GM23338 (cell line): ENCODE measurements around the gene POC1B.

ENCODE experiments used
- CREB1 ChIP-seq: fragments of 250-450 bp; sonication (Bioruptor Pico); IDR thresholded peaks from 2 replicates; pipeline ENCODE4 v1.5.0; 2020; ENCODE audit warnings: low read depth, mild to moderate bottlenecking, moderate library complexity
- EZH2 ChIP-seq: fragments of 200-600 bp; sonication (generic); IDR thresholded peaks from one replicate; pipeline ENCODE4 v1.8.0; 2017; ENCODE audit warnings: antibody characterized with exemption, mild to moderate bottlenecking, low read depth; ENCODE audit not compliant: unreplicated experiment
- EZH2phosphoT487 ChIP-seq: fragments of 200-600 bp; sonication (generic); IDR thresholded peaks from one replicate; pipeline ENCODE4 v1.8.1; 2018; ENCODE audit warnings: antibody characterized with exemption; ENCODE audit not compliant: unreplicated experiment
- JUNB ChIP-seq: IDR thresholded peaks from one replicate; pipeline ENCODE4 v1.6.1; 2016; ENCODE audit warnings: antibody characterized with exemption; ENCODE audit not compliant: unreplicated experiment
- NANOG ChIP-seq: IDR thresholded peaks from 2 replicates; pipeline ENCODE4 v1.6.1; 2016; ENCODE audit warnings: antibody characterized with exemption, borderline replicate concordance
- POLR2AphosphoS5 ChIP-seq: IDR thresholded peaks from 2 replicates; pipeline ENCODE4 v1.6.1; 2016; ENCODE audit warnings: antibody characterized with exemption, low read depth
- STAT1 ChIP-seq: IDR thresholded peaks from one replicate; pipeline ENCODE4 v1.6.1; 2016; ENCODE audit warnings: antibody characterized with exemption; ENCODE audit not compliant: unreplicated experiment
- ZNF114 ChIP-seq: fragments of 250-450 bp; sonication (Bioruptor Pico); IDR thresholded peaks from 2 replicates; pipeline ENCODE4 v1.5.0; 2020; ENCODE audit warnings: mild to moderate bottlenecking, moderate library complexity
- ZNF331 ChIP-seq: fragments of 250-450 bp; sonication (Bioruptor Pico); IDR thresholded peaks from 2 replicates; pipeline ENCODE4 v1.5.0; 2020; ENCODE audit warnings: low read depth, mild to moderate bottlenecking, moderate library complexity
- TF ChIP-seq, protein P1 (sequence below), 2 experiments: fragments of 200-600 bp in 1 of 2; sonication (generic) in 1 of 2; conservative IDR thresholded peaks; 2 replicates each; pipeline versions ENCODE4 v1.5.1 to v1.6.1; 2016 to 2017; ENCODE audit warnings: antibody characterized with exemption in 2 of 2, low read depth in 2 of 2, mild to moderate bottlenecking in 2 of 2, moderate library complexity in 1 of 2
- TF ChIP-seq, protein P2 (sequence below): IDR thresholded peaks from one replicate; pipeline ENCODE4 v1.6.1; 2018; ENCODE audit warnings: antibody characterized with exemption; ENCODE audit not compliant: unreplicated experiment
- TF ChIP-seq, protein P3 (sequence below): IDR thresholded peaks from 2 replicates; pipeline ENCODE4 v1.6.1; 2016; ENCODE audit warnings: antibody characterized with exemption
- TF ChIP-seq, protein P4 (sequence below): fragments of 250-450 bp; sonication (Bioruptor Pico); IDR thresholded peaks from 2 replicates; pipeline ENCODE4 v1.5.0; 2020; ENCODE audit warnings: mild to moderate bottlenecking, moderate library complexity

- TF ChIP-seq, protein P1, sequence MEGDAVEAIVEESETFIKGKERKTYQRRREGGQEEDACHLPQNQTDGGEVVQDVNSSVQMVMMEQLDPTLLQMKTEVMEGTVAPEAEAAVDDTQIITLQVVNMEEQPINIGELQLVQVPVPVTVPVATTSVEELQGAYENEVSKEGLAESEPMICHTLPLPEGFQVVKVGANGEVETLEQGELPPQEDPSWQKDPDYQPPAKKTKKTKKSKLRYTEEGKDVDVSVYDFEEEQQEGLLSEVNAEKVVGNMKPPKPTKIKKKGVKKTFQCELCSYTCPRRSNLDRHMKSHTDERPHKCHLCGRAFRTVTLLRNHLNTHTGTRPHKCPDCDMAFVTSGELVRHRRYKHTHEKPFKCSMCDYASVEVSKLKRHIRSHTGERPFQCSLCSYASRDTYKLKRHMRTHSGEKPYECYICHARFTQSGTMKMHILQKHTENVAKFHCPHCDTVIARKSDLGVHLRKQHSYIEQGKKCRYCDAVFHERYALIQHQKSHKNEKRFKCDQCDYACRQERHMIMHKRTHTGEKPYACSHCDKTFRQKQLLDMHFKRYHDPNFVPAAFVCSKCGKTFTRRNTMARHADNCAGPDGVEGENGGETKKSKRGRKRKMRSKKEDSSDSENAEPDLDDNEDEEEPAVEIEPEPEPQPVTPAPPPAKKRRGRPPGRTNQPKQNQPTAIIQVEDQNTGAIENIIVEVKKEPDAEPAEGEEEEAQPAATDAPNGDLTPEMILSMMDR (conservative IDR thresholded peaks at IDR 0.05; ENCODE audit: low read depth in 2 of 2) = no peak
- TF ChIP-seq, protein P2, sequence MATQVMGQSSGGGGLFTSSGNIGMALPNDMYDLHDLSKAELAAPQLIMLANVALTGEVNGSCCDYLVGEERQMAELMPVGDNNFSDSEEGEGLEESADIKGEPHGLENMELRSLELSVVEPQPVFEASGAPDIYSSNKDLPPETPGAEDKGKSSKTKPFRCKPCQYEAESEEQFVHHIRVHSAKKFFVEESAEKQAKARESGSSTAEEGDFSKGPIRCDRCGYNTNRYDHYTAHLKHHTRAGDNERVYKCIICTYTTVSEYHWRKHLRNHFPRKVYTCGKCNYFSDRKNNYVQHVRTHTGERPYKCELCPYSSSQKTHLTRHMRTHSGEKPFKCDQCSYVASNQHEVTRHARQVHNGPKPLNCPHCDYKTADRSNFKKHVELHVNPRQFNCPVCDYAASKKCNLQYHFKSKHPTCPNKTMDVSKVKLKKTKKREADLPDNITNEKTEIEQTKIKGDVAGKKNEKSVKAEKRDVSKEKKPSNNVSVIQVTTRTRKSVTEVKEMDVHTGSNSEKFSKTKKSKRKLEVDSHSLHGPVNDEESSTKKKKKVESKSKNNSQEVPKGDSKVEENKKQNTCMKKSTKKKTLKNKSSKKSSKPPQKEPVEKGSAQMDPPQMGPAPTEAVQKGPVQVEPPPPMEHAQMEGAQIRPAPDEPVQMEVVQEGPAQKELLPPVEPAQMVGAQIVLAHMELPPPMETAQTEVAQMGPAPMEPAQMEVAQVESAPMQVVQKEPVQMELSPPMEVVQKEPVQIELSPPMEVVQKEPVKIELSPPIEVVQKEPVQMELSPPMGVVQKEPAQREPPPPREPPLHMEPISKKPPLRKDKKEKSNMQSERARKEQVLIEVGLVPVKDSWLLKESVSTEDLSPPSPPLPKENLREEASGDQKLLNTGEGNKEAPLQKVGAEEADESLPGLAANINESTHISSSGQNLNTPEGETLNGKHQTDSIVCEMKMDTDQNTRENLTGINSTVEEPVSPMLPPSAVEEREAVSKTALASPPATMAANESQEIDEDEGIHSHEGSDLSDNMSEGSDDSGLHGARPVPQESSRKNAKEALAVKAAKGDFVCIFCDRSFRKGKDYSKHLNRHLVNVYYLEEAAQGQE = no peak
- TF ChIP-seq JUNB (no peak), EZH2phosphoT487 (no peak), CREB1 (no peak), ZNF114 (no peak), STAT1 (no peak), EZH2 (no peak), POLR2AphosphoS5 (no peak), NANOG (no peak), ZNF331 (no peak)
- TF ChIP-seq, protein P3, sequence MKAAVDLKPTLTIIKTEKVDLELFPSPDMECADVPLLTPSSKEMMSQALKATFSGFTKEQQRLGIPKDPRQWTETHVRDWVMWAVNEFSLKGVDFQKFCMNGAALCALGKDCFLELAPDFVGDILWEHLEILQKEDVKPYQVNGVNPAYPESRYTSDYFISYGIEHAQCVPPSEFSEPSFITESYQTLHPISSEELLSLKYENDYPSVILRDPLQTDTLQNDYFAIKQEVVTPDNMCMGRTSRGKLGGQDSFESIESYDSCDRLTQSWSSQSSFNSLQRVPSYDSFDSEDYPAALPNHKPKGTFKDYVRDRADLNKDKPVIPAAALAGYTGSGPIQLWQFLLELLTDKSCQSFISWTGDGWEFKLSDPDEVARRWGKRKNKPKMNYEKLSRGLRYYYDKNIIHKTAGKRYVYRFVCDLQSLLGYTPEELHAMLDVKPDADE = no peak
- TF ChIP-seq, protein P4, sequence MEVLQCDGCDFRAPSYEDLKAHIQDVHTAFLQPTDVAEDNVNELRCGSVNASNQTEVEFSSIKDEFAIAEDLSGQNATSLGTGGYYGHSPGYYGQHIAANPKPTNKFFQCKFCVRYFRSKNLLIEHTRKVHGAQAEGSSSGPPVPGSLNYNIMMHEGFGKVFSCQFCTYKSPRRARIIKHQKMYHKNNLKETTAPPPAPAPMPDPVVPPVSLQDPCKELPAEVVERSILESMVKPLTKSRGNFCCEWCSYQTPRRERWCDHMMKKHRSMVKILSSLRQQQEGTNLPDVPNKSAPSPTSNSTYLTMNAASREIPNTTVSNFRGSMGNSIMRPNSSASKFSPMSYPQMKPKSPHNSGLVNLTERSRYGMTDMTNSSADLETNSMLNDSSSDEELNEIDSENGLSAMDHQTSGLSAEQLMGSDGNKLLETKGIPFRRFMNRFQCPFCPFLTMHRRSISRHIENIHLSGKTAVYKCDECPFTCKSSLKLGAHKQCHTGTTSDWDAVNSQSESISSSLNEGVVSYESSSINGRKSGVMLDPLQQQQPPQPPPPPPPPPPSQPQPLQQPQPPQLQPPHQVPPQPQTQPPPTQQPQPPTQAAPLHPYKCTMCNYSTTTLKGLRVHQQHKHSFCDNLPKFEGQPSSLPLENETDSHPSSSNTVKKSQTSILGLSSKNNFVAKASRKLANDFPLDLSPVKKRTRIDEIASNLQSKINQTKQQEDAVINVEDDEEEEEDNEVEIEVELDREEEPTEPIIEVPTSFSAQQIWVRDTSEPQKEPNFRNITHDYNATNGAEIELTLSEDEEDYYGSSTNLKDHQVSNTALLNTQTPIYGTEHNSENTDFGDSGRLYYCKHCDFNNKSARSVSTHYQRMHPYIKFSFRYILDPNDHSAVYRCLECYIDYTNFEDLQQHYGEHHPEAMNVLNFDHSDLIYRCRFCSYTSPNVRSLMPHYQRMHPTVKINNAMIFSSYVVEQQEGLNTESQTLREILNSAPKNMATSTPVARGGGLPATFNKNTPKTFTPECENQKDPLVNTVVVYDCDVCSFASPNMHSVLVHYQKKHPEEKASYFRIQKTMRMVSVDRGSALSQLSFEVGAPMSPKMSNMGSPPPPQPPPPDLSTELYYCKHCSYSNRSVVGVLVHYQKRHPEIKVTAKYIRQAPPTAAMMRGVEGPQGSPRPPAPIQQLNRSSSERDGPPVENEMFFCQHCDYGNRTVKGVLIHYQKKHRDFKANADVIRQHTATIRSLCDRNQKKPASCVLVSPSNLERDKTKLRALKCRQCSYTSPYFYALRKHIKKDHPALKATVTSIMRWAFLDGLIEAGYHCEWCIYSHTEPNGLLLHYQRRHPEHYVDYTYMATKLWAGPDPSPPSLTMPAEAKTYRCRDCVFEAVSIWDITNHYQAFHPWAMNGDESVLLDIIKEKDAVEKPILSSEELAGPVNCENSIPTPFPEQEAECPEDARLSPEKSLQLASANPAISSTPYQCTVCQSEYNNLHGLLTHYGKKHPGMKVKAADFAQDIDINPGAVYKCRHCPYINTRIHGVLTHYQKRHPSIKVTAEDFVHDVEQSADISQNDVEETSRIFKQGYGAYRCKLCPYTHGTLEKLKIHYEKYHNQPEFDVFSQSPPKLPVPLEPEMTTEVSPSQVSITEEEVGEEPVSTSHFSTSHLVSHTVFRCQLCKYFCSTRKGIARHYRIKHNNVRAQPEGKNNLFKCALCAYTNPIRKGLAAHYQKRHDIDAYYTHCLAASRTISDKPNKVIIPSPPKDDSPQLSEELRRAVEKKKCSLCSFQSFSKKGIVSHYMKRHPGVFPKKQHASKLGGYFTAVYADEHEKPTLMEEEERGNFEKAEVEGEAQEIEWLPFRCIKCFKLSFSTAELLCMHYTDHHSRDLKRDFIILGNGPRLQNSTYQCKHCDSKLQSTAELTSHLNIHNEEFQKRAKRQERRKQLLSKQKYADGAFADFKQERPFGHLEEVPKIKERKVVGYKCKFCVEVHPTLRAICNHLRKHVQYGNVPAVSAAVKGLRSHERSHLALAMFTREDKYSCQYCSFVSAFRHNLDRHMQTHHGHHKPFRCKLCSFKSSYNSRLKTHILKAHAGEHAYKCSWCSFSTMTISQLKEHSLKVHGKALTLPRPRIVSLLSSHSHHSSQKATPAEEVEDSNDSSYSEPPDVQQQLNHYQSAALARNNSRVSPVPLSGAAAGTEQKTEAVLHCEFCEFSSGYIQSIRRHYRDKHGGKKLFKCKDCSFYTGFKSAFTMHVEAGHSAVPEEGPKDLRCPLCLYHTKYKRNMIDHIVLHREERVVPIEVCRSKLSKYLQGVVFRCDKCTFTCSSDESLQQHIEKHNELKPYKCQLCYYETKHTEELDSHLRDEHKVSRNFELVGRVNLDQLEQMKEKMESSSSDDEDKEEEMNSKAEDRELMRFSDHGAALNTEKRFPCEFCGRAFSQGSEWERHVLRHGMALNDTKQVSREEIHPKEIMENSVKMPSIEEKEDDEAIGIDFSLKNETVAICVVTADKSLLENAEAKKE (CRISPR knock-in tag) = no peak
Observed at GRCh38 chr12:89506050-89506449, 19.8 kb downstream of the POC1B start.
